CD4-positive, alpha-beta T cell (primary cell): ENCODE results near the gene CTNNA2. TPM values are rescaled to one million over a fixed set of nuclear protein-coding genes. Genes with fewer than 3 reads are reported as not detected.
"Not testable (repeated sequence)": the region's sequence is repeated elsewhere in the genome, so short reads cannot be mapped to it uniquely, and the experiment has no call there.

Source experiments
- ATAC-seq: fragments of 200-7000 bp; cut with Tn5 transposase; one replicate; pipeline ENCODE4 v1.10.0; 2022; ENCODE audit warnings: mild to moderate bottlenecking; ENCODE audit not compliant: poor library complexity
- CTCF ChIA-PET: fragments of 350-600 bp; sonication (Branson Sonifier 250); formaldehyde crosslinking; loops from one replicate; lab custom pipeline; 2021; ENCODE audit warnings: antibody characterized with exemption, inconsistent platforms; lab: Charles Lee
- POLR2A ChIA-PET: fragments of 350-600 bp; sonication (Branson Sonifier 250); formaldehyde crosslinking; loops from one replicate; lab custom pipeline; 2021; ENCODE audit warnings: antibody characterized with exemption, inconsistent platforms; lab: Charles Lee
- DNase-seq, 14 experiments: peaks; one replicate each; pipeline ENCODE4 v3.0.0-alpha.2; 2013 to 2020; ENCODE audit warnings: mixed read lengths in 2 of 14
- H3K27ac ChIP-seq, 2 donors: one replicate each; pipeline versions ENCODE4 v1.5.1 to v1.7.0; 2013; ENCODE audit warnings: low read length in 2 of 2, low read depth in 1 of 2, mild to moderate bottlenecking in 1 of 2
- H3K27me3 ChIP-seq, 2 experiments: 1 replicate in 1 of 2; 2 replicates in 1 of 2; pipeline versions ENCODE4 v1.6.1 to v1.7.0; 2013; ENCODE audit warnings: low read length in 2 of 2, control low read depth in 1 of 2, mild to moderate bottlenecking in 1 of 2, moderate library complexity in 1 of 2; ENCODE audit not compliant: insufficient read depth in 2 of 2, control insufficient read depth in 1 of 2
- H3K36me3 ChIP-seq: one replicate; pipeline ENCODE4 v1.6.1; 2013; ENCODE audit warnings: low read length, control low read depth; ENCODE audit not compliant: insufficient read depth
- H3K4me1 ChIP-seq: one replicate; pipeline ENCODE4 v1.6.1; 2013; ENCODE audit warnings: low read length, control low read depth; ENCODE audit not compliant: insufficient read depth
- H3K4me3 ChIP-seq: one replicate; pipeline ENCODE4 v1.5.1; 2013; ENCODE audit warnings: mild to moderate bottlenecking, low read length, moderate library complexity
- H3K9me3 ChIP-seq, 2 experiments: 1 replicate in 1 of 2; 2 replicates in 1 of 2; pipeline versions ENCODE4 v1.6.1 to v1.7.0; 2013; ENCODE audit warnings: low read length in 2 of 2, mild to moderate bottlenecking in 2 of 2, control low read depth in 1 of 2, moderate library complexity in 1 of 2; ENCODE audit not compliant: control insufficient read depth in 1 of 2, insufficient read depth in 1 of 2
- H3K27ac Mint-ChIP-seq: one replicate; pipeline ENCODE4 v1.8.0; 2020; ENCODE audit warnings: mixed read lengths
- H3K27me3 Mint-ChIP-seq: one replicate; pipeline ENCODE4 v1.8.0; 2021; ENCODE audit warnings: mixed read lengths
- H3K36me3 Mint-ChIP-seq: one replicate; pipeline ENCODE4 v1.8.0; 2021; ENCODE audit warnings: low read depth, mixed read lengths
- H3K4me1 Mint-ChIP-seq: one replicate; pipeline ENCODE4 v1.8.0; 2021; ENCODE audit warnings: low read depth, mixed read lengths
- H3K4me3 Mint-ChIP-seq: one replicate; pipeline ENCODE4 v1.8.0; 2020; ENCODE audit warnings: mild to moderate bottlenecking, mixed read lengths
- H3K9me3 Mint-ChIP-seq: one replicate; pipeline ENCODE4 v1.8.0; 2020; ENCODE audit warnings: mixed read lengths
- intact Hi-C, 2 experiments: fragments of 100-400 bp; cut with DNase I in 1 of 2; cut with micrococcal nuclease in 1 of 2; formaldehyde crosslinking; loops; one replicate each; pipeline versions ENCODE4 v1.15.1 to v1.9.0; 2023 to 2025; cut with DNase I, micrococcal nuclease
- total RNA-seq, 174 experiments: library from RNA in 2 of 174; stranded (reverse) in 2 of 174; gene quantifications; one replicate each; pipeline ENCODE4 v1.2.3 and lab custom pipeline; 2021 to 2026
- TF ChIP-seq, protein P1 (sequence below): fragments of 200-600 bp; IDR thresholded peaks from one replicate; pipeline ENCODE4 v1.8.0; 2022; ENCODE audit warnings: antibody characterized with exemption, mild to moderate bottlenecking

Gene CTNNA2
- total RNA-seq, 2 experiments from 2014 or later: not detected

- Mint-ChIP-seq H3K4me1 (no peaks in the 10 kb centered on the region), H3K36me3 (no peaks in the 10 kb centered on the region), H3K9me3 (peaks cover 18% of the 10 kb centered on the region), H3K27me3 (no peaks in the 10 kb centered on the region), H3K27ac (no peak overlapping the region), H3K4me3 (no peak overlapping the region)
- Histone ChIP-seq H3K4me1 (no peaks in the 10 kb centered on the region), H3K4me3 (no peak overlapping the region), H3K9me3 (peaks cover 4 to 9% of the 10 kb centered on the region in 2 experiments), H3K27me3 (no peaks in the 10 kb centered on the region), H3K27ac (no peak overlapping the region), H3K36me3 (no peaks in the 10 kb centered on the region)
- POLR2A ChIA-PET: no interaction called here
- ATAC-seq (no peak), DNase-seq (no peak)
- intact Hi-C loops: no loop called here
- CTCF ChIA-PET: no interaction called here
- TF ChIP-seq, protein P1, sequence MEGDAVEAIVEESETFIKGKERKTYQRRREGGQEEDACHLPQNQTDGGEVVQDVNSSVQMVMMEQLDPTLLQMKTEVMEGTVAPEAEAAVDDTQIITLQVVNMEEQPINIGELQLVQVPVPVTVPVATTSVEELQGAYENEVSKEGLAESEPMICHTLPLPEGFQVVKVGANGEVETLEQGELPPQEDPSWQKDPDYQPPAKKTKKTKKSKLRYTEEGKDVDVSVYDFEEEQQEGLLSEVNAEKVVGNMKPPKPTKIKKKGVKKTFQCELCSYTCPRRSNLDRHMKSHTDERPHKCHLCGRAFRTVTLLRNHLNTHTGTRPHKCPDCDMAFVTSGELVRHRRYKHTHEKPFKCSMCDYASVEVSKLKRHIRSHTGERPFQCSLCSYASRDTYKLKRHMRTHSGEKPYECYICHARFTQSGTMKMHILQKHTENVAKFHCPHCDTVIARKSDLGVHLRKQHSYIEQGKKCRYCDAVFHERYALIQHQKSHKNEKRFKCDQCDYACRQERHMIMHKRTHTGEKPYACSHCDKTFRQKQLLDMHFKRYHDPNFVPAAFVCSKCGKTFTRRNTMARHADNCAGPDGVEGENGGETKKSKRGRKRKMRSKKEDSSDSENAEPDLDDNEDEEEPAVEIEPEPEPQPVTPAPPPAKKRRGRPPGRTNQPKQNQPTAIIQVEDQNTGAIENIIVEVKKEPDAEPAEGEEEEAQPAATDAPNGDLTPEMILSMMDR: no peak
Observed at GRCh38 chr2:80199504-80199903, 686.7 kb downstream of the CTNNA2 start.

- H3K4me3 ChIP-seq, intact Hi-C loops, H3K27ac ChIP-seq, H3K36me3 ChIP-seq, H3K9me3 ChIP-seq, POLR2A ChIA-PET, DNase-seq, H3K27ac Mint-ChIP-seq, H3K27me3 Mint-ChIP-seq, H3K27me3 ChIP-seq, CTCF ChIA-PET, H3K4me3 Mint-ChIP-seq, H3K36me3 Mint-ChIP-seq, H3K4me1 Mint-ChIP-seq, ATAC-seq, H3K4me1 ChIP-seq: not testable (repeated sequence)
- H3K9me3 Mint-ChIP-seq: peaks cover 13% of the 10 kb centered on the region
Observed at GRCh38 chr2:80203929-80204328, 691.1 kb downstream of the CTNNA2 start.

GRCh38 chr2:80205498-80205897 lies 692.6 kb downstream of the CTNNA2 start:
- ChIA-PET CTCF (no interaction called here), POLR2A (no interaction called here)
- Histone ChIP-seq H3K4me1 (no peaks in the 10 kb centered on the region), H3K27ac (no peak overlapping the region), H3K9me3 (peaks cover 8 to 9% of the 10 kb centered on the region in 2 experiments), H3K27me3 (no peaks in the 10 kb centered on the region), H3K36me3 (no peaks in the 10 kb centered on the region), H3K4me3 (no peak overlapping the region)
- Mint-ChIP-seq H3K27me3 (no peaks in the 10 kb centered on the region), H3K27ac (no peak overlapping the region), H3K9me3 (peaks cover 12% of the 10 kb centered on the region), H3K4me1 (no peaks in the 10 kb centered on the region), H3K4me3 (no peak overlapping the region), H3K36me3 (no peaks in the 10 kb centered on the region)
- TF ChIP-seq, protein P1: no peak
- ATAC-seq: no peak
- DNase-seq: no peak
- intact Hi-C loops: no loop called here

DNA sequence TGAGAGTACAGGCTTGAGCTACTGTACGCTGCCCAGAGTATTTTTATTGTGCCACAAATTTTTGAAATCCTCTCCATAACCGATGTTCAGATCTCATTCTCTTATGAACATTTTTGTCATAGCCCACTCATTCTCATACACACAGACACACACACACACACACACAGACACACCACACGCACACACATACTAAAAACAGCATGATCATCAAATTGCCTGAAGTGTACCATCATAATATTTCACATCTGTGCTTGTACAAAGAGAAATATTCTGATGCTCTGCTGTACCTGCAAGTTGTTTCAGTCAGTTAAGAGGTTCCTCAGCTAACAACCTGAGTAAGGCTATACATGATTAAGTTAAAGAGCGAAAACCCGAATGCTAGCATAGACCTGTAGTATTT lies 696.6 kb downstream of the CTNNA2 start:
- Mint-ChIP-seq H3K4me3 (no peak overlapping the region), H3K9me3 (peaks cover 8% of the 10 kb centered on the region), H3K4me1 (no peaks in the 10 kb centered on the region), H3K27ac (no peak overlapping the region), H3K36me3 (no peaks in the 10 kb centered on the region), H3K27me3 (no peaks in the 10 kb centered on the region)
- Histone ChIP-seq H3K4me3 (no peak overlapping the region), H3K9me3 (peaks cover 0 to 4% of the 10 kb centered on the region in 2 experiments), H3K36me3 (no peaks in the 10 kb centered on the region), H3K27me3 (no peaks in the 10 kb centered on the region), H3K27ac (no peak overlapping the region), H3K4me1 (no peaks in the 10 kb centered on the region)
- ChIA-PET CTCF (no interaction called here), POLR2A (no interaction called here)
- DNase-seq (no peak), ATAC-seq (no peak)
- intact Hi-C loops: no loop called here
- TF ChIP-seq, protein P1: no peak
